HT-29 (cell line): ENCODE data around the gene SSX2IP. TPM values are rescaled to one million over a fixed set of nuclear protein-coding genes. Genes with fewer than 3 reads are reported as not detected.
"Not testable (repeated sequence)": the region's sequence is repeated elsewhere in the genome, so short reads cannot be mapped to it uniquely, and the experiment has no call there.

Experiments used
- DNase-seq: peaks from one replicate; pipeline ENCODE4 v3.0.0-alpha.2; 2015; ENCODE audit warnings: low spot score
- total RNA-seq: library from RNA; depleted of rRNA; stranded (reverse); fragments of >200 nt; shearing (Covaris generic); gene quantifications from 2 replicates; pipeline ENCODE4 v1.2.3, GENCODE V29; 2014; rRNA removed

SSX2IP gene, protein sequence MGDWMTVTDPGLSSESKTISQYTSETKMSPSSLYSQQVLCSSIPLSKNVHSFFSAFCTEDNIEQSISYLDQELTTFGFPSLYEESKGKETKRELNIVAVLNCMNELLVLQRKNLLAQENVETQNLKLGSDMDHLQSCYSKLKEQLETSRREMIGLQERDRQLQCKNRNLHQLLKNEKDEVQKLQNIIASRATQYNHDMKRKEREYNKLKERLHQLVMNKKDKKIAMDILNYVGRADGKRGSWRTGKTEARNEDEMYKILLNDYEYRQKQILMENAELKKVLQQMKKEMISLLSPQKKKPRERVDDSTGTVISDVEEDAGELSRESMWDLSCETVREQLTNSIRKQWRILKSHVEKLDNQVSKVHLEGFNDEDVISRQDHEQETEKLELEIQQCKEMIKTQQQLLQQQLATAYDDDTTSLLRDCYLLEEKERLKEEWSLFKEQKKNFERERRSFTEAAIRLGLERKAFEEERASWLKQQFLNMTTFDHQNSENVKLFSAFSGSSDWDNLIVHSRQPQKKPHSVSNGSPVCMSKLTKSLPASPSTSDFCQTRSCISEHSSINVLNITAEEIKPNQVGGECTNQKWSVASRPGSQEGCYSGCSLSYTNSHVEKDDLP
- 4.4 and 6.1 TPM in 2 replicates for total RNA-seq

DNA sequence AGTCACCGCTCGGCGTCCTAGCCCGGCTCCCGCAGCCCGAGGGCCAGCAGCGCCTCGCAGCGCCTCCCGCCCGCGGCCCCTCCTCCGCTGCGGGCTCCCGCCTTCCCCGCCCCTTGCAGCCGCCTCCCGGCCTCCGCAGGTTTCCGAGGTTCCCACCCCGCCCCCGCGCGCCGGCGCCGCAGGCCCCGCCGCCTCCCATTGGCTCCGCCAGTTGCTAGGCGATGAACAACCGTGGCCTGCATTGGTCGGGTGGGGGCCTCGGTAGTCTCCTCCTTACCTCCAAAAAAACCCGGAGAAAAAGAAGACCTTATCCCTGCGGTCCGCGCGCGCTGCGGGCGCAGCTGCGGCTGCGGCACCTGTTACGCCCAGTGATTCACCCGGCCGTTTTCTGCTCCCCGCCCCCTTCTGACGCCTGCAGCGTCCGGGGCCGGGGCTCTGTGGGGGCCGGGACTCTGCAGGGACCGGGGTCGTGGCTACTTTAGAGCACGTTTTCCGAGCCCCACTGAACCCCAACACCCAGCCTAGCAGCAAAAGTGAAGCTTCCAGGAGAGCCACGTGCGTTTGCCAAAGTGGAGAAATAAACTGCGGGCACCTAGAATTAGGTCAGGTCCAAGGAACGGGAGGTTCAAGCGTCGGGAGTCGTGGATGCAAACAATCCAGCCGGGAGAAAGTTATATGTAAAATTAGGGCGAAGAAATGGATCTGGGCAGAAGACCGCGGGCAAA, at the start of gene SSX2IP:
SSX2IP (minus strand) TSS at position 65 of the 725 bp plus-strand sequence. CDS start 19,242 bp downstream, outside the sequence.
- DNase-seq = peak; percentile 97

- DNase-seq = no peak
Measured at GRCh38 chr1:84738237-84738636, 48.0 kb upstream of the SSX2IP start.

GRCh38 chr1:84737590-84737989, 47.3 kb upstream of the SSX2IP start:
- DNase-seq = no peak

GRCh38 chr1:84736944-84737343, 46.7 kb upstream of the SSX2IP start:
- no peak for DNase-seq

- DNase-seq = no peak
Measured at GRCh38 chr1:84736445-84736844, 46.2 kb upstream of the SSX2IP start.

- no peak for DNase-seq
Measured at GRCh38 chr1:84735483-84735882, 45.2 kb upstream of the SSX2IP start.

DNA sequence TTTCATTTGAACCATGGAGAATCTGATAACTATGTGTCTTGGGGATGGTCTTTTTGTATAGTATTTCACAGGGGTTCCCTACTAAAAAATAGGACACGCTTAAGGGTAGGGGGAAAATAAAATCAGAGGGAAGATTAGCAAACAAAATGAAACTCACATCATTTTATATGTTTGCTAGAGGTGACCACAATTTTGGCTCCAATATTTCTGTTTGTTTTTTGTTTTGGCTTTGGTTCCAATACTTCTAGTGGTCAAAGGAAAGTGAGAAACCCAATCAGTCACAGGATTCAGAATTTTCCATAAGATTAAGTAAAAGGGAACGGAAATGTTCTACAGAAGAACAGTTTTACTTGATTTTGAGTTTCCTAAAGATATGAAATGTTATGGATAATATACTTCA, 42.3 kb upstream of the SSX2IP start:
- no peak for DNase-seq

- no peak for DNase-seq
Measured at GRCh38 chr1:84731519-84731918, 41.3 kb upstream of the SSX2IP start.

DNA sequence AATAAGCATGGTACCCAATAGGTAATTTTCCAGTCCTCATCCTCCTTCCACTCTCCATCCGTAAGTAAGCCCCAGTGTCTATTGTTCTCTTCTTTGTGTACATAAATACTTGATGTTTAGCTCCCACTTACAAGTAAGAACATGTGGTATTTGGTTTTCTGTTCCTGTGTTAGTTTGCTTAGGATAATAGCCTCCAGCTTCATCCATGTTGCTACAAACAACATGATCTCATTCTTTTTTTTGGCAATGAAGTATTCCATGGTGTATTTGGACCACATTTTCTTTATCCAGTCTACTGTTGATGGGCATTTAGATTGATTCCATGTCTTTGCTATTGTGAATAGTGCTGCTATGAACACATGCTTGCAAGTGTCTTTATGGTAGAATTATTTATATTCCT, 37.5 kb upstream of the SSX2IP start:
- DNase-seq = not testable (repeated sequence)

DNA sequence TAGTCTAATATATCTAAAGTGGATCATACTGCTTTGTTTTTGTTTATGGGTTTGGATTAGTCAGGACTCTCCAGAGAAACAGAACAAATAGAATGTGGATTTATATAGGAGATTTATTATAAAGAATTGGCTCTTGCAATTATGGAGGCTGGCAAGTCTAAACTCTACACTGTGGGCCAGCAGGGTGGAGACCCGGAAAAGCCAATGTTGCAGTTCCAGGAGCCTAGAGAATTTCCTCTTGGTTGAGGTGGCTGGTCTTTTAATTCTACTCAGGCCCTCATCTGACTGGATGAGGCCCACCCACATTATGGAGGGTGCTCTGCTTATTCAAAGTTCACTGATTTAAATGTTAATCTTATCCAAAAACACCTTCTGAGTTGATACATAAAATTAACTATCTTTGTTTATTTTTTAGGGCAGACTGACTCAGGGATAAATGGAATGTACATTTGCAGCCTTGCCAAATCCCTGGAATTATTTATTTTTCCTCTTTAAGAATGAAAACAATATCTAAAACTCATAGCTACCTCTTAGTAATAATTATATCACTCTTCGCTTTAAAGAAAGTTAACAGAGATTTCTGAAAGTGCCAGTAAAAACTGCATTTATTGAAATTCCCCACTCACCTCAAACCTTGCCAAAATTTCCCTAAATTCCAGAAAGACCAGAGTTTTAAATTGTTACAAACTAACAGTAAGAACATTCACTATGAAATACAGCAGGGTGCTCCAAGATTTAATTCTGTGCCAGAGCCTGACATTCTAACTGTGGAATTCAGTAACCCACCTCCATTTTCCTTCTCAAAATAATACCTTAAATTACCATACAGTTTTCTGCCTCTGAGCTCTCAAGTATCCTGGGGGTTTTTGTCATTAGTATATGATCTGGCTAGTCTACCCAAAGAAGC, 36.6 kb upstream of the SSX2IP start:
- DNase-seq = no peak

GRCh38 chr1:84724128-84724860, 34.0 kb upstream of the SSX2IP start:
- DNase-seq = peak; percentile 42

DNA sequence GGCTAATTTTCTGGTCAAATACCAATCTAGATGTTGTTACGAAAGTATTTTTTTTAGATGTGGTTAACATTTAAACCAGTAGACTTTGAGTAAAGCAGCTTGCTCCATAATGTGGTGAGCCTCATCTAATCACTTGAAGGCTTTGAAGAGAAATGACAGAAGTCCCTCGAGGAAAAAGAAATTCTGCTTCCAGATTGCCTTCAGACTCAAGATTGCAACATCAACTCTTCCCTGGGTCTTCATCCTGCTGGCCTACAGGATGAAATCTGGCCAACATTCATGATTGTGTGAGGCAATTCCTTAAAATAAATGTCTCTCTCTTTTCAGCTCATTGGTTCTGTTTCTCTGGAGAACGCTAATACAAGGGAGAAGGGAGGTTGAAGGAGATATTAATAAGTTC, 32.5 kb upstream of the SSX2IP start:
- no peak for DNase-seq

DNA sequence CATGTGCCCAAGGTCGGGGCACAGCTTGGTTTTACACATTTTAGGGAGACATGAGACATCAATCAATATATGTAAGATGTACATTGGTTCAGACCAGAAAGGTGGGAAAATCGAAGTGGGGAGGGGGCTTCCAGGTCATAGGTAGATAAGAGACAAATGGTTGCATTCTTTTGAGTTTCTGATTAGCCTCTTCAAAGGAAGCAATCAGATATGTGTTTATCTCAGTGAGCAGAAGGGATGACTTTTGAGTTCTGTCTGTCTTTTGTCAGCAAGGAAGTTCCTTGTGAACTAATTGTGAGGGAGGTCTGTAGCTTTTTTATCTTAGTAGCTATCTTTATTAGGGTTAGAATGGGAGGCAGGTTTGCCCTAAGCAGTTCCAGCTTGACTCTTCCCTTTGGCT, 31.6 kb upstream of the SSX2IP start:
- DNase-seq = not testable (repeated sequence)

DNA sequence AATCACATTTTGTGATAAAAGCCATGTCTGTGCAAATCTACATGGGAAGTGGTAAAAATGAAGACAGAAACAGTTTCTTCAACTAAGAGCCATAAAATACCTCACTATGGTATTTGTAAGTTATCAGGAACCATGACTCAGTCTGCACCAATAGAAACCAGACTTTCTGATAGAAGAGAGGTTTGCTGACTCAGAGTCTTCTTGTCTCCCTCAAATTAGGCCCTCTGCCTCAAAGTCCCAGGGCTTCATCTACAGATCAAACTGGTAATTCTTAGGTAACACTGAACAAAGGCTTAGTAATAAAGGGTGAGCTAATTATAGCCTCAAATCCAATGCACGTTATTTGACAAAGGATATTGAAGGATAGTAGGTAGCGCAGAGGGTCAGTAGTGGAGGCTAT, 30.9 kb upstream of the SSX2IP start:
- DNase-seq = no peak

GRCh38 chr1:84720221-84720780, 30.0 kb upstream of the SSX2IP start:
- DNase-seq = no peak

DNA sequence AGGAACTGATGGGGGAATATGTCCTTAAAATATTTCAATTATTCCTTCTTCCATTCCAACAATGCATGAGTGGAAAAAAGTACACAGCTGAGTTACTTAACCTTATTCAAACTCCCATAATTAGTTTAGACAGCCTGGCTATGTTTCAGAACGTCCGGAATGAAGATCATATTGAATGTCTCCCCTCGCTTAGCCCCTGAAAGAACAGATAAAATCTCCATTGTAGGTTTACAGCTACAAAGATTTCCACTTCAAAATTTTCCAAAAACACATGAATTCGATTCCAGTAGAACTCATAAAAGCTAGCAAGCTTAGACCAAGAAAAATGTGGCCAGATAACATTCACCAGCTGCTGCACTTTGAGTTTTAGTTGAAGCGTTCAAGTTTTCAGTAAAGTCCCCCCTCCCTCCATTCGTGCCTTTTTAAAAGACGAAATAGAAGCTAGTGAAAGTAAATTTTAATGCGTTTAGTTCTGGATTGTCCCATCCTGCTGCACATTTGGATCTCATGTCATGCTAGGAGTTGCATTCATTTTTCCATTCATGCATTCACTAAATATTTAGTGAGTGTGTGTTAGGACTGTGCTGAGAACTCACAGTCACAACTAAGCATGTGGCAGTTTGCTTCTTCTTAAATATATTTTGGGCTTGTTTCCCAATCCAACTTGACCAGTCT, 29.4 kb upstream of the SSX2IP start:
- no peak for DNase-seq

GRCh38 chr1:84715342-84716019, 25.2 kb upstream of the SSX2IP start:
- DNase-seq = no peak

DNA sequence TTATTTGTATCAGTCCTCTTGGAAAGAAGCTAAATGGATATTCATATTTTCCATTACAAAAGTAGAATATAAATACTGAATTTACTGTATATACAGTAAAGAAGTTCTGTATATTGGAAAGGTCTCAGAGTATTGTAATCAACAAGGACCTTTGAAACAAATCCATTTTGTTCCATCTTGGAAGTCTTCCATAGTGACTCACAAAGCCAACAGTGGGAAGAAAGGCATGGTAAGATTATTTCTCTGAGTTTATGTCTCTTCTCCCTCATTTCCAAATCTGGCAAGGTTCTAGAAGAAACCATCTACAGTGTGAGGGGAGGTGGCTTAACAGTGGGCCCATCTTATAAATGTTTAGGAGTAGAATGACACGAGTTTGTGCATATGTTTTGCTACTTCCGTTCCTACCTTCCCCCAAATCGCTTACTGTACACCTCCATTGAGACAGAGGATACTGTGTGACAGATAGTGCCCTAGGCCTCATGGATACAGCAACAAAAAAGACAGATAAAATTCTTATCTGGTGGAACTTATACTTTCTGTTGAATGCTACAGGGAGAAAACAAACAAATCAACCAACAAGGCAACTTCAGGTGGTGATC, 22.1 kb upstream of the SSX2IP start:
- no peak for DNase-seq

DNA sequence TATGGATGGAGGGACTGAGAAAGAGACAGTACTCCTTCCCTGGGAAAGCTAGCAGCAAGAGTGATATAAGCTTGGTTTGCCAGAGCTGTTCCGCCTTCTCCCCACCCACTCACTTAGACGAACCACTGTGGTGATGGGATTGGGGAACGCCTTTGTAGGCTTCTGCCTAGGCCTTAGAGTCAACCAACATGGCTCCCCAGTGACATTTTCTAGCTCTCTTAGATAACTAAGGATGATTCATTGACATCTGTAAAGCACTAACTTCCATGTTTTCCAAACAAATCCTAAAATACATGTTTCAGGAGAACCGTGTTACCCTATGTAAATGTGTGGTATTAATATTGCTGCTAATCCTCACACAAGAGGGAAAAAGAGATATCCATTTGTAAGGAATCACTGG, 21.6 kb upstream of the SSX2IP start:
- DNase-seq = no peak
